AG04450 (cell line): ENCODE results near the gene SLC25A1. TPM values are rescaled to one million over a fixed set of nuclear protein-coding genes. Genes with fewer than 3 reads are reported as not detected.

ENCODE experiments used
- CTCF ChIA-PET: fragments of 300-600, 350-600 bp; formaldehyde crosslinking; extraction: SDS; loops from one replicate; lab custom pipeline; 2022; ENCODE audit warnings: antibody characterized with exemption, inconsistent platforms; lab: Charles Lee
- POLR2A ChIA-PET: fragments of 350-600 bp; formaldehyde crosslinking; extraction: SDS; loops from one replicate; lab custom pipeline; 2021; ENCODE audit warnings: antibody characterized with exemption, inconsistent platforms; lab: Yijun Ruan, JAX
- DNase-seq: peaks from one replicate; pipeline ENCODE4 v3.0.0-alpha.2; 2011; ENCODE audit warnings: low read depth, low spot score
- H3K27ac ChIP-seq: one replicate; pipeline ENCODE4 v1.5.1; 2012; ENCODE audit warnings: low read depth, low read length, control low read depth
- H3K27me3 ChIP-seq: one replicate; pipeline ENCODE4 v1.6.0; 2012; ENCODE audit warnings: low read length; ENCODE audit not compliant: control insufficient read depth, insufficient read depth
- H3K4me3 ChIP-seq: 2 replicates; pipeline ENCODE4 v1.5.1; 2011; ENCODE audit warnings: mild to moderate bottlenecking, low read depth, low read length, control low read depth
- H3K9me3 ChIP-seq: 2 replicates; pipeline ENCODE4 v1.5.1; 2012; ENCODE audit warnings: low read length; ENCODE audit not compliant: control insufficient read depth, insufficient read depth
- CTCF ChIP-seq: IDR thresholded peaks from 2 replicates; pipeline ENCODE4 v1.5.1; 2011; ENCODE audit warnings: low read depth, low read length, control low read depth, inconsistent platforms
- polyA plus RNA-seq: library from polyadenylated mRNA; depleted of rRNA; stranded (reverse); fragments of >200 nt; gene quantifications from 2 replicates; pipeline ENCODE4 v1.2.3, GENCODE V29; 2011

The SLC25A1 gene
- polyA plus RNA-seq, 1 experiment: 18.4 TPM

- H3K27ac ChIP-seq: no peak overlapping the region
- H3K4me3 ChIP-seq: no peak overlapping the region
- no peaks in the 10 kb centered on the region for H3K27me3 ChIP-seq
- TF ChIP-seq CTCF: no peak
- POLR2A ChIA-PET: interaction anchor here (0.9 kb wide), 1 partner anchor 10 kb away, joined by 4 read pairs; the partner anchor contains the start of gene ESS2
- CTCF ChIA-PET: interaction anchor here (0.7 kb wide), 1 partner anchor 11 kb away, joined by 3 read pairs; the partner anchor contains the start of gene ESS2
- no peaks in the 10 kb centered on the region; the same call in 1 of the 2 replicates for H3K9me3 ChIP-seq
- DNase-seq: no peak
These were observed 44.2 kb downstream of the SLC25A1 start for GRCh38 chr22:19134176-19134831.

DNA sequence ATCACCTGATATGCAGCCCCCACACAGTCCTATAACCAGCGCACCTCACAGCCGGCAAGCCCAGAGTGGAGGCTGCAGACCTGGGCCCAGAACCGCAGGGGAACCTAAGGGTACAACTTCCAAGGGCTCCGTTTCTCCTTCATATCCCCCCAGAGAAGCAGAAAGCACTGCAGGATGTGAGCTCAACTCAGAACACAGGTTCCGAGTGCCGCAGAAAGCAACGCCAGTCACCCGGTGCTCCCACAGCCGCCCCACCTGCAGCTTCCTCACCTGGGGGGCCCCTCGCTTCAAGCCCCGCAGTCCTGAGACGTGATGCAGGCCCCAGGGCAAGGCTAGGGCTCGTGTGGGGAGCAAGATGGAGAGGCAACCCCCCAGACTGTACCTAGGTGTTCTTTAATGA is 45.0 kb downstream of the SLC25A1 start:
- no peak for DNase-seq
- no peaks in the 10 kb centered on the region; the same call in 1 of the 2 replicates for H3K9me3 ChIP-seq
- ChIA-PET CTCF (interaction anchor here (0.6 kb wide), 1 partner anchor 158 kb away, joined by 3 read pairs; the partner anchor contains the start of gene CLTCL1), POLR2A (no interaction called here)
- TF ChIP-seq CTCF: no peak
- no peaks in the 10 kb centered on the region for H3K27me3 ChIP-seq
- no peak overlapping the region for H3K4me3 ChIP-seq
- no peak overlapping the region for H3K27ac ChIP-seq

DNA sequence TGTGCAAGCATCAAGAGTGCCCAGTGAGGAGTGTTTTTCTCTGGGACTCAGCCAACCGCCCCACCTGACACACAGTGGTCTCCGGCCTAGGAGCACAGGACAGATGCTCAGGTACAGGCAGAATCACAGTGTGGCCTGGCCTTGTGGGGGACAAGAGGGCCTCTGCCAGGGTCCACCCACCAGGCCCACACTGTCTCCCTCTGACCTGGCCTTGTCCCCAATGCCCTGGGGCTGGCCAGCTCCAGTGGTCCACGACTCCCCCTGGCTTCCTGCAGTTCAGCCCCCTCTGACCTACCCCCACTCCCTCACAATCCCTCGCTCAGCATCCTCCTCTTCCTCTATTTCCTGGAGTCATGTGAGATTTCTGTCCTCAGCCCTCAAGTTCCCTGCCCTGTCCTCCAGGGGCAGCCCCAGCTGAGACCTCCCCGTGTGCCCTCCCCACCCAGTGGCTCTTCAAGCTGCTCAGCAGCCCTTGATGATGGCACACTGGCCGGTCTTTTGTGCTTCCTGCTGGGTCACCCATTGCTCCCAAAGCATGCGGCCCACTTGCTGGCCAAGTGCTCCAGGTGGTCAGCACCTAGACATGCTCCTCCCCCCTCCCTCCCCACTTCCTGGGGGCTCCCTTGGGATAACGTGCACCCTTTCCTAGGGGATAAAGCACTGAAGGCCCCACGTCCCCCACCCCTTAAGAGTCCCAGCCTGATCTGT is 45.7 kb downstream of the SLC25A1 start:
- no peaks in the 10 kb centered on the region for H3K27me3 ChIP-seq
- H3K9me3 ChIP-seq: no peaks in the 10 kb centered on the region; the same call in 1 of the 2 replicates
- CTCF ChIA-PET: interaction anchor here (0.6 kb wide), 1 partner anchor 159 kb away, joined by 3 read pairs; the partner anchor contains the start of gene CLTCL1
- POLR2A ChIA-PET: no interaction called here
- DNase-seq: no peak
- no peak overlapping the region for H3K4me3 ChIP-seq
- TF ChIP-seq CTCF: no peak
- no peak overlapping the region for H3K27ac ChIP-seq

GRCh38 chr22:19132153-19132552 is 46.4 kb downstream of the SLC25A1 start:
- CTCF ChIA-PET: no interaction called here
- no peaks in the 10 kb centered on the region for H3K27me3 ChIP-seq
- no peaks in the 10 kb centered on the region; the same call in 1 of the 2 replicates for H3K9me3 ChIP-seq
- no peak overlapping the region for H3K4me3 ChIP-seq
- no peak for DNase-seq
- no peak for TF ChIP-seq CTCF
- no peak overlapping the region for H3K27ac ChIP-seq
- POLR2A ChIA-PET: no interaction called here

DNA sequence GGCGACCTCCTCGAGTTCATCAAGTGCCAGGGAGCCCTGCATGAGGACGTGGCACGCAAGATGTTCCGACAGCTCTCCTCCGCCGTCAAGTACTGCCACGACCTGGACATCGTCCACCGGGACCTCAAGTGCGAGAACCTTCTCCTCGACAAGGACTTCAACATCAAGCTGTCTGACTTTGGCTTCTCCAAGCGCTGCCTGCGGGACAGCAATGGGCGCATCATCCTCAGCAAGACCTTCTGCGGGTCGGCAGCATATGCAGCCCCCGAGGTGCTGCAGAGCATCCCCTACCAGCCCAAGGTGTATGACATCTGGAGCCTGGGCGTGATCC is 46.9 kb downstream of the SLC25A1 start:
- no peak for TF ChIP-seq CTCF
- CTCF ChIA-PET: no interaction called here
- POLR2A ChIA-PET: no interaction called here
- H3K27ac ChIP-seq: no peak overlapping the region
- H3K27me3 ChIP-seq: no peaks in the 10 kb centered on the region
- no peak overlapping the region for H3K4me3 ChIP-seq
- no peaks in the 10 kb centered on the region; the same call in 1 of the 2 replicates for H3K9me3 ChIP-seq
- no peak for DNase-seq
